Measurements from ENCODE around the gene SLC25A10.
"Not testable (repeated sequence)": the region's sequence is repeated elsewhere in the genome, so short reads cannot be mapped to it uniquely, and the experiment has no call there.

The SLC25A10 gene

GRCh38 chr17:81722184-81723120 is 10.4 kb downstream of the SLC25A10 start:
- no peak for DNase-seq (ENCODE audit: low read depth)

- DNase-seq (ENCODE audit: low read depth) = no peak
Measured at GRCh38 chr17:81723651-81724209, 11.6 kb downstream of the SLC25A10 start.

DNA sequence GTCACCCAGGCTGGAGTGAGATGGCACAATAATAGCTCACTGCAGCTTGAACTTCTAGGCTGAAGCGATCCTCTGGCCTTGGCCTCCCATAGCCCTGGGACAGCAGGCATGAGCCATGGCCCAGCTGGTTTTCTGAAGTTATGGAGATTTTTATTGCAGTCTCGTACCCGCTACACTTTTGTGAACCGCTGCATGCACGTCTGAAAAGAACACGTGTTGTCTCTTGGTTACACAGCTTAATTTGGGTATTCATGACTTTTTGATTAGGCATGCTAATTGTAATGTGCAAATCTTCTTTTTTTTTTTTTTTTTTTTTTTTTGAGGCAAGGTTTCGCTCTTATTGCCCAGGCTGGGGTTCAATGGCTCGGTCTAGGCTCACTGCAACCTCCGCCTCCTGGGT is 13.4 kb downstream of the SLC25A10 start:
- DNase-seq (ENCODE audit: low read depth) = no peak

- DNase-seq (ENCODE audit: low read depth) = no peak
Measured at GRCh38 chr17:81726004-81726403, 13.9 kb downstream of the SLC25A10 start.

GRCh38 chr17:81727324-81728031 is 15.4 kb downstream of the SLC25A10 start:
- DNase-seq (ENCODE audit: low read depth) = no peak

GRCh38 chr17:81733507-81734404 is 21.7 kb downstream of the SLC25A10 start:
- DNase-seq (ENCODE audit: low read depth) = peak; percentile 56

DNA sequence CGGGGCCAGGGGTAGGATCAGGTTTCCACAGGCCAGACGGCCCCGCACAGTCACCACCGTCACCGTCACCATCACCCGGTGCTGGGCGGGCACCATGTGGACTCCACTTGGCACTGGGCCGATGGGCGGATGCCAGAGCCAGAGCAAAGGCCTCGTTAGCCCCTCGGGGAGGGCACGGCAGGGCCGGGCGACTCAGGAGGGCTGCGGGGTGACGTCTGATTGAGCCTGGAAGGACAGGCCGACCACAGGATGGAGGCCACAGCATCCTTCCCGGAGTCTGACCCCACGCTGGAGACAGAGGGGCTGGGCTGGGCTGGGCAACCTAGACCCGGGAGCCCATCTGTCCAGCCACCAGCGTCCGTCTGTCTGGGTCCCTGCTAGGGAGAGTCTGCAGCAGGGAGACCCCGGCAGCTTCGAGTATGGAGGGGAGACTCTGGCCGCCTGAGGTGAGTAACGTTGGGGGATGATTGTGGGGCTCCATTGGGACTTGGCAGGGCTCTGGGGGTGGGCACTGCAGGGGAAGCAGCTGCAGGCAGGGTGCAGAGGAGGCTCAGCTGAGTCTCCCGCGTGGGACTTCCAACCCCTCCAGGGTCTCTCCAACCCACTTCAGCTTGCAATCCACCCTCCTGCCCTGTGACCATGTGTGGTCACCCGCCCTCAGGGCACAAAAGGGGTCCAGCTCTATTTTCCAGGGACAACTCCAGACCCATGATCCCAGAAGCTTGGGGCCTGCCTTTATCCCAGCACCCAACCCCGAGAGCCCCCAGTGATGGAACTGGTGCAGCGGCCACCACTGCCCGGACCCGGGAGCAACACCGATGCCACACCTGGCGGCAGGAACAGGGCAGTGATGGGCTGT is 22.6 kb downstream of the SLC25A10 start:
- no peak for DNase-seq (ENCODE audit: low read depth)

DNA sequence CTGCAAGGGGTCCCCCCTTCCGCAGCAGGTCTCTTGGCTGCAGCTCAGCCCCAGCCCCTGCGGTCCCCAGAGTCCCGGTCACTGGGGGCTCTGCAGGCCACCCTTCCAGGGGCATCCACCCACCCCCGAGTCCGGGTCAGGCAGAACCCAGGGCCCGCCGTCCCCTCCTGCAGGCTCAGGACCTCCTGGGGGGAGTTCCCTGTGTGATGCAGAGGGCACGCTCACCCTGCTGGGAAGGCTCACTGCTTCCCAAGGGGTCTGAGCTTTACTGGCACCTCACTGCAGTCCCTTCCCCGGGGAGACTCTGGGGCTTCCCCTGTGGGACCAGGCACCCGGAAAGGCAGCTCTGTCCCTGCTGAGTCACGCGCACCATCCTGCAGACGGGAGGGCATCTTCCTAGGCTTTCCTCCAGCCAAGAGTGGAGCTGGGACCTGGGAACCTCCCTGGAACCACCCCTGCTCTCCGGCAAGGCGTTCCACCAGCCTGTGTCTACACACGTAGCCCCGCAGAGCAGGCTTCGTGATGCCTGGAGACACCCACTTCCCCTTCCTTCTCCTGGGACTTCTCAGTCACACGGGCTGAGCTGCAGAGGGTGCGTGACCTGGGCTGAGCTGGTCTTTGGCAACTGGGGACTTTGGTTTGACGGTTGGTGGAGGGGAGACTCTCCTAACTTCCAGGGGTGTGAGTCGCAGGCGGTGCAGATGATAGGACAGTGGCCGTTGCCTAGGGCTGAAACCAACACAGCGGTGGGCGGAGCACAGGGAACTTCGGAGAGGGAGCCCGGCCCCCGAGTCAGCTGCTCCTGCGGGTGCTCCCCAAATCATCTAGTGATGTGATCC is 23.4 kb downstream of the SLC25A10 start:
- no peak for DNase-seq (ENCODE audit: low read depth)

- DNase-seq (ENCODE audit: low read depth) = no peak
Measured at GRCh38 chr17:81737947-81738800, 26.1 kb downstream of the SLC25A10 start.

DNA sequence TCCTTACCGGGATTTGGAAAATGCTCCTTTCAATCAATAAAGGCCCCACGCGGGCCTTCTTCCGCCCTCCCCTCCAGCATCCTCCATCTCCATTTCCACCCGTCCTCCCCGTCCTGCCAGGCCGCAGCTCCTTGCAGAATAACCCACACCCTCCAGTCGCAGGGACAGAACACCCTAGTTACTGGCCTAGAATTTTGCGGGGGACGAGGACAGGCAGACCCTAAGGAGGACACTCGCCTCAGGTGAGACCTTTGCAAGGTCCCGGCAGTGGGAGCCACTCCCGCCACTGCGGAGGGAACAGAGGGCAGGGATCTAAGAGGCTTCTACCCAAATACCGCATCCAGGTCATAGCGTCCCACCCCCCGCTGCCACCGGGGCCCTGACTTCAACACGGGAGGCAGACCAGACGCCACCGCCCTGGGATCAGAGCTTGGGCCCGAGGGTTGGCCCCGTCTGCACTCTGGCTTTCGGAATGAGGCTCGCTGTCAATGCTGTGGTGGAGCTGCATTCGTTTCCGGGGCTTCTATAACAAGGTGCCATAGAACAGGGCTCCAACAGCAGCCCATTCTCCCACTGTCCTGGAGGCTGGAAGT is 26.8 kb downstream of the SLC25A10 start:
- DNase-seq (ENCODE audit: low read depth) = no peak

- not testable (repeated sequence) for DNase-seq (ENCODE audit: low read depth)
Measured at GRCh38 chr17:81739593-81739992, 27.5 kb downstream of the SLC25A10 start.

DNA sequence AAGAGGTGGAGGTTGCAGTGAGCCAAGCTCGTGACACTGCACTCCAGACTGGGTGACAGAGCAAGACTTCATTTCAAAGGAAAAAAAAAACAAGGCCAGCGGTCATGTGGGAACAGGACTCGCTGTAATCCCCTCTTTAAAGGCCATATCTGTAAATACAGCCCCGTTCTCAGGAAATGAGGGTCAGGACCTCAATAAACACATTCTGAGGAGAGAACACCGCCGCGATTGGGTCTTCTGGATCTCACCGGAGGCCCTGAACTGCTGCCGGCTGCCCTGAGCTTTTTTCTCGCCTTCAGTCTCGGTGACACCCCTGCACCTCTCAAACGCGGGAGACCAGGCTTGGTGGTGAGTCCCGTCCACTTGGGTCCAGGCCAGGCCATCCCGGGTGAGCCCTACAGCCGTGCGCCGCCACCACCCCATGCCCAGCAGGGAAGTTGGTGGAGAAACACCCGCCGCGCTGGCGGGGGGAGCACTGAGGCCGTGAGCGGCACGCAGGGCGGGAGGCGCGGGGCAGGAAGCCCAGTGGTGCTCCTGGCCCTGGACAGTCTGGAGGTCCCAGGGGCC is 28.4 kb downstream of the SLC25A10 start:
- no peak for DNase-seq (ENCODE audit: low read depth)

GRCh38 chr17:81741049-81741593 is 29.0 kb downstream of the SLC25A10 start:
- DNase-seq (ENCODE audit: low read depth) = no peak

- DNase-seq (ENCODE audit: low read depth) = no peak
Measured at GRCh38 chr17:81741594-81742452, 29.7 kb downstream of the SLC25A10 start.
